ENCODE results near the gene MATK. TPM values are rescaled to one million over a fixed set of nuclear protein-coding genes. Genes with fewer than 3 reads are reported as not detected.

MATK gene
- total RNA-seq, 1 experiment from 2014 or later = not detected

- no peaks in the 10 kb centered on the region for H3K36me3 ChIP-seq (ENCODE audit: insufficient read depth, low read length)
- no peaks in the 10 kb centered on the region for H3K79me2 ChIP-seq (ENCODE audit: low read length)
- no peak overlapping the region for H3K4me2 ChIP-seq (ENCODE audit: low read depth, low read length, poor library complexity, severe bottlenecking)
- H3K9me3 ChIP-seq (ENCODE audit: low read length) = no peaks in the 10 kb centered on the region
- H3K9ac ChIP-seq (ENCODE audit: low read length) = no peak overlapping the region
- no peaks in the 10 kb centered on the region for H3K4me1 ChIP-seq (ENCODE audit: low read length)
- H3K9me2 ChIP-seq (replicated peaks; ENCODE audit: insufficient read depth, low read length) = no peaks in the 10 kb centered on the region
- no peaks in the 10 kb centered on the region for H4K20me1 ChIP-seq (ENCODE audit: insufficient read depth, low read depth, low read length)
- H2AFZ ChIP-seq (ENCODE audit: low read length) = no peak overlapping the region
- DNase-seq = no peak
- H3K27me3 ChIP-seq (ENCODE audit: low read length) = no peaks in the 10 kb centered on the region
- H3K27ac ChIP-seq (ENCODE audit: low read length) = no peak overlapping the region
- H3K4me3 ChIP-seq (ENCODE audit: low read length) = no peak overlapping the region
Measured at GRCh38 chr19:3790209-3790734, 4.1 kb upstream of the MATK start.

GRCh38 chr19:3788996-3789778 is 3.0 kb upstream of the MATK start:
- no peak overlapping the region for H3K9ac ChIP-seq (ENCODE audit: low read length)
- no peak overlapping the region for H3K4me2 ChIP-seq (ENCODE audit: low read depth, low read length, poor library complexity, severe bottlenecking)
- H3K36me3 ChIP-seq (ENCODE audit: insufficient read depth, low read length) = no peaks in the 10 kb centered on the region
- DNase-seq = peak; percentile 45
- H2AFZ ChIP-seq (ENCODE audit: low read length) = no peak overlapping the region
- H3K9me2 ChIP-seq (replicated peaks; ENCODE audit: insufficient read depth, low read length) = no peaks in the 10 kb centered on the region
- no peaks in the 10 kb centered on the region for H3K4me1 ChIP-seq (ENCODE audit: low read length)
- H3K27ac ChIP-seq (ENCODE audit: low read length) = no peak overlapping the region
- no peak overlapping the region for H3K4me3 ChIP-seq (ENCODE audit: low read length)
- H3K9me3 ChIP-seq (ENCODE audit: low read length) = no peaks in the 10 kb centered on the region
- H3K27me3 ChIP-seq (ENCODE audit: low read length) = no peaks in the 10 kb centered on the region
- H4K20me1 ChIP-seq (ENCODE audit: insufficient read depth, low read depth, low read length) = no peaks in the 10 kb centered on the region
- H3K79me2 ChIP-seq (ENCODE audit: low read length) = no peaks in the 10 kb centered on the region

- Histone ChIP-seq H3K9me2 (replicated peaks; ENCODE audit: insufficient read depth, low read length) (no peaks in the 10 kb centered on the region), H3K36me3 (ENCODE audit: insufficient read depth, low read length) (no peaks in the 10 kb centered on the region), H4K20me1 (ENCODE audit: insufficient read depth, low read depth, low read length) (no peaks in the 10 kb centered on the region), H3K9me3 (ENCODE audit: low read length) (peaks cover 11% of the 10 kb centered on the region; the same call in 1 of the 2 replicates), H2AFZ (ENCODE audit: low read length) (no peak overlapping the region), H3K4me1 (ENCODE audit: low read length) (no peaks in the 10 kb centered on the region), H3K79me2 (ENCODE audit: low read length) (no peaks in the 10 kb centered on the region), H3K27me3 (ENCODE audit: low read length) (no peaks in the 10 kb centered on the region), H3K9ac (ENCODE audit: low read length) (no peak overlapping the region), H3K27ac (ENCODE audit: low read length) (no peak overlapping the region), H3K4me3 (ENCODE audit: low read length) (no peak overlapping the region), H3K4me2 (ENCODE audit: low read depth, low read length, poor library complexity, severe bottlenecking) (no peak overlapping the region)
- DNase-seq = no peak
Measured at GRCh38 chr19:3785451-3785937, 687 bp downstream of the MATK start.

GRCh38 chr19:3784607-3785450 is 1.4 kb downstream of the MATK start:
- no peaks in the 10 kb centered on the region for H3K79me2 ChIP-seq (ENCODE audit: low read length)
- H3K27ac ChIP-seq (ENCODE audit: low read length) = no peak overlapping the region
- H2AFZ ChIP-seq (ENCODE audit: low read length) = no peak overlapping the region
- H3K9ac ChIP-seq (ENCODE audit: low read length) = no peak overlapping the region
- no peaks in the 10 kb centered on the region for H3K36me3 ChIP-seq (ENCODE audit: insufficient read depth, low read length)
- H3K4me2 ChIP-seq (ENCODE audit: low read depth, low read length, poor library complexity, severe bottlenecking) = no peak overlapping the region
- DNase-seq = no peak
- H3K4me1 ChIP-seq (ENCODE audit: low read length) = no peaks in the 10 kb centered on the region
- H4K20me1 ChIP-seq (ENCODE audit: insufficient read depth, low read depth, low read length) = no peaks in the 10 kb centered on the region
- no peak overlapping the region for H3K4me3 ChIP-seq (ENCODE audit: low read length)
- peaks cover 11% of the 10 kb centered on the region; the same call in 1 of the 2 replicates for H3K9me3 ChIP-seq (ENCODE audit: low read length)
- H3K9me2 ChIP-seq (replicated peaks; ENCODE audit: insufficient read depth, low read length) = no peaks in the 10 kb centered on the region
- no peaks in the 10 kb centered on the region for H3K27me3 ChIP-seq (ENCODE audit: low read length)

GRCh38 chr19:3783660-3784584 is 2.3 kb downstream of the MATK start:
- Histone ChIP-seq H3K4me1 (ENCODE audit: low read length) (no peaks in the 10 kb centered on the region), H3K4me2 (ENCODE audit: low read depth, low read length, poor library complexity, severe bottlenecking) (no peak overlapping the region)
- peak; percentile 83 for DNase-seq

GRCh38 chr19:3782903-3783302 is 3.3 kb downstream of the MATK start:
- Histone ChIP-seq H3K36me3 (ENCODE audit: insufficient read depth, low read length) (no peaks in the 10 kb centered on the region), H3K27ac (ENCODE audit: low read length) (no peak overlapping the region), H3K27me3 (ENCODE audit: low read length) (no peaks in the 10 kb centered on the region), H3K9me3 (ENCODE audit: low read length) (peaks cover 11% of the 10 kb centered on the region; the same call in 1 of the 2 replicates), H4K20me1 (ENCODE audit: insufficient read depth, low read depth, low read length) (no peaks in the 10 kb centered on the region), H3K4me3 (ENCODE audit: low read length) (no peak overlapping the region), H3K79me2 (ENCODE audit: low read length) (no peaks in the 10 kb centered on the region), H2AFZ (ENCODE audit: low read length) (no peak overlapping the region), H3K9me2 (replicated peaks; ENCODE audit: insufficient read depth, low read length) (no peaks in the 10 kb centered on the region), H3K9ac (ENCODE audit: low read length) (no peak overlapping the region), H3K4me2 (ENCODE audit: low read depth, low read length, poor library complexity, severe bottlenecking) (no peak overlapping the region), H3K4me1 (ENCODE audit: low read length) (no peaks in the 10 kb centered on the region)
- no peak for DNase-seq

More at GRCh38 chr19:3783660-3784584, 2.3 kb downstream of the MATK start:
- no peaks in the 10 kb centered on the region for H3K79me2 ChIP-seq (ENCODE audit: low read length)
- no peaks in the 10 kb centered on the region for H3K36me3 ChIP-seq (ENCODE audit: insufficient read depth, low read length)
- H4K20me1 ChIP-seq (ENCODE audit: insufficient read depth, low read depth, low read length) = no peaks in the 10 kb centered on the region
- no peak overlapping the region for H3K27ac ChIP-seq (ENCODE audit: low read length)
- H3K9me2 ChIP-seq (replicated peaks; ENCODE audit: insufficient read depth, low read length) = no peaks in the 10 kb centered on the region
- H3K27me3 ChIP-seq (ENCODE audit: low read length) = no peaks in the 10 kb centered on the region
- no peak overlapping the region for H3K4me3 ChIP-seq (ENCODE audit: low read length)
- peaks cover 11% of the 10 kb centered on the region; the same call in 1 of the 2 replicates for H3K9me3 ChIP-seq (ENCODE audit: low read length)
- no peak overlapping the region for H2AFZ ChIP-seq (ENCODE audit: low read length)
- no peak overlapping the region for H3K9ac ChIP-seq (ENCODE audit: low read length)

- H3K27me3 ChIP-seq (ENCODE audit: low read length) = no peaks in the 10 kb centered on the region
- no peak overlapping the region for H3K9ac ChIP-seq (ENCODE audit: low read length)
- H3K36me3 ChIP-seq (ENCODE audit: insufficient read depth, low read length) = no peaks in the 10 kb centered on the region
- no peaks in the 10 kb centered on the region for H3K4me1 ChIP-seq (ENCODE audit: low read length)
- H3K27ac ChIP-seq (ENCODE audit: low read length) = no peak overlapping the region
- H3K79me2 ChIP-seq (ENCODE audit: low read length) = no peaks in the 10 kb centered on the region
- no peak overlapping the region for H3K4me3 ChIP-seq (ENCODE audit: low read length)
- no peaks in the 10 kb centered on the region for H3K9me2 ChIP-seq (replicated peaks; ENCODE audit: insufficient read depth, low read length)
- no peaks in the 10 kb centered on the region for H4K20me1 ChIP-seq (ENCODE audit: insufficient read depth, low read depth, low read length)
- no peak overlapping the region for H3K4me2 ChIP-seq (ENCODE audit: low read depth, low read length, poor library complexity, severe bottlenecking)
- no peak for DNase-seq
- peaks cover 11% of the 10 kb centered on the region; the same call in 1 of the 2 replicates for H3K9me3 ChIP-seq (ENCODE audit: low read length)
- no peak overlapping the region for H2AFZ ChIP-seq (ENCODE audit: low read length)
Measured at GRCh38 chr19:3782330-3782729, 3.9 kb downstream of the MATK start.
